ENCODE results near the gene YWHAB.
"Not testable (repeated sequence)": the region's sequence is repeated elsewhere in the genome, so short reads cannot be mapped to it uniquely, and the experiment has no call there.

YWHAB gene

DNA sequence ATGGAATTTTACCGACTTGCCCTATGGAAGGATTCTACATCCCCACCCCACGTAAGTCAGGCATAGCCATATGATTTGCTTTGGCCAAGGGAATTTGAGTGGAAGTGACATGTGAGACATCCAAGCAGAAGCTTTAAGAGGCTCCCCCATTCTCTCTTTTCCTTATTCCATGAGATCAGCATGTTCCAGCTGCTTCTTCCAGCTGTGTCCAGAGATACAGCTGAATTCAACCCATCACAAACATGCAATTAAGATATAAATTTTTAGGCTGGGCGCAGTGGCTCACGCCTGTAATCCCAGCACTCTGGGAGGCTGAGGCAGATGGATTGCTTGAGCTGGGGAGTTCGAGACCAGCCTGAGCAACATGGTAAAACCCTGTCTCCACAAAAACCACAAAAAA, 16.0 kb upstream of the YWHAB start:
- no peak for DNase-seq

DNA sequence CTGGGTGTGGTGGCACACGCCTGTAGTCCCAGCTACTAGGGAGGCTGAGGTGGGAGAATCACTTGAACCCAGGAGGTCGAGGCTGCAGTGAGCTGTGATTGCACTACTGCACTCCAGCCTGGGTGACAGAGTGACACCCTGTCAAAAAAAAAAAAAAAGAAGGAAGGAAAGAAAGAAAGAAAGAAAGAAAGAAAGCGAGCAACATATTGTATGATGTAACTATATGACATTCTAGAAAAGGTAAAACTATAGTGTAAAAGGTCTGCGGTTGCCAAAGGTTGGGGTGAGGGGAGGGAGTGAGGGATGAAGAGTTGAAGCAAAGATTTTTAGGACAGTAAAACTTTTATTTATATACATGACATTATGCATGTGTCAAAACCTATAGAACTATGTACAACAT, 3.1 kb upstream of the YWHAB start:
- not testable (repeated sequence) for DNase-seq

DNA sequence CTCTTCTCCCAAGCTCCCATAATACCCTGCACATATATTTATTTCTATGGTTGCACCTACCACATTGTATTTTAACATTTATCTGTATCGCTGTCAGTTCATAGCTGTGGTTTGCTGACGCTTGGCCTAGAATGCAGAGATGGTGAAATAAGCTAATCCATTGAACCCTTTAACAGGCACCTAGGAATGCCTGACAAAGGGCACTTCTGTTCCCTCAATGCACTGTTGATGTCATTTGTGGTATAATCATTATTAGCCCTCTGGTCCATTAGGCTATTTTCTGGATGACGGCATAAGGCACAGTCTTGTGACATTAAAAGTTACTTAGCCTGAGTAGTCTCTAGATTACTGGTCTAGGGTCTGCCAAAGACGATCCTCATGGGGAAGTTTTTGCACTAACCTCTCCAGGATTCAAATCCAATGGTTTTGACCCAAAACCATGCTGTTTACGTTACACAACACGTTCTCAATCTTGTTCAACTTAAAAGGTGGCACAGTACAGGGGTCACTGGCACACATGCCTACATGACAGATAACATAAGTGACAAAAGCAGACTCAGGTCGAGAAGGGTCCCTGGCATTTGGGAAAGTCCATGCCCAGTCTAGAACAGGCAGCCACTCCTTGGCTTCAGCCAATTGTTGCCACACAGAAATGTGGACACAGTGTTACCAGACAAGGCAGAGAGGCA, 2.1 kb upstream of the YWHAB start:
- no peak for DNase-seq

GRCh38 chr20:44884907-44885391, 556 bp upstream of the YWHAB start:
- DNase-seq, result no peak

- DNase-seq, result no peak
Measured at GRCh38 chr20:44886266-44886651, 754 bp downstream of the YWHAB start.

DNA sequence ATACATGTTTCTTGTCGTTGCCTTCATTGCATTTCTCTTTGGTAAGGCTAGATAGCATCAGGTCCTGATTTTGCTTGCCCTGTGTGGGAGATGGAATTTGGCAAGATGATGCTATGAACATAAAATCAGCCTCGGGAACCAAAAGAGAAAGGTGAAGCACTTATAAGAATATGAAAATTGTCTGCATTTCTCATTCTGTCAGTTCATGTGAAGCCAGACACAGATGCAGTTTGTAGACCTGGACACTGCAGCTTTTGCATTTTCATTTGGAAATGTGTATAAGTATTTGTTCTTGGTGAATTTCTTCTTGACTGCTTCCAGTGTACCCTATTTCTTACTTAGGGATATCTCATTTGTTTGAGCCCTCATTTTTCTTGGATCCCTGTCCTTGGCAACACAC, 1.3 kb downstream of the YWHAB start:
- no peak for DNase-seq

DNA sequence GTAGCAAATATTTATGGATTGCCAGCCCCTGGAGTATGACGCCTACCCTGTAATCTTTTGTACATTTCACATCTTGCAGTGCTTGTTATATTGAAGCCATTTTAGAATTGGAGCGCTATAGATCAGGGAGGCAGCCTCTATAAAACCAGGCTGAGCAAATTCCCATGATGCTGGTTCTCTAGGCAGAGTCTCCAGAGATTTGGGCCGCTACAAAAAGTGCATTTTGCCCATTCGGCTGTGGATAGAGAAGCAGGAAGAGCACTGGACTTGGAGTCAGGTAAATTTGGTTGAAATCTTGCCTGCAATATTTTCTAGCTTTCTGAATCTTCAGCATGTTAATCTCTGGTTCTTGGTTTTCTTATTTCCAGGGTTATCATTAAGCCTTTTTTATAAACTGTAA, 2.0 kb downstream of the YWHAB start:
- no peak for DNase-seq

DNA sequence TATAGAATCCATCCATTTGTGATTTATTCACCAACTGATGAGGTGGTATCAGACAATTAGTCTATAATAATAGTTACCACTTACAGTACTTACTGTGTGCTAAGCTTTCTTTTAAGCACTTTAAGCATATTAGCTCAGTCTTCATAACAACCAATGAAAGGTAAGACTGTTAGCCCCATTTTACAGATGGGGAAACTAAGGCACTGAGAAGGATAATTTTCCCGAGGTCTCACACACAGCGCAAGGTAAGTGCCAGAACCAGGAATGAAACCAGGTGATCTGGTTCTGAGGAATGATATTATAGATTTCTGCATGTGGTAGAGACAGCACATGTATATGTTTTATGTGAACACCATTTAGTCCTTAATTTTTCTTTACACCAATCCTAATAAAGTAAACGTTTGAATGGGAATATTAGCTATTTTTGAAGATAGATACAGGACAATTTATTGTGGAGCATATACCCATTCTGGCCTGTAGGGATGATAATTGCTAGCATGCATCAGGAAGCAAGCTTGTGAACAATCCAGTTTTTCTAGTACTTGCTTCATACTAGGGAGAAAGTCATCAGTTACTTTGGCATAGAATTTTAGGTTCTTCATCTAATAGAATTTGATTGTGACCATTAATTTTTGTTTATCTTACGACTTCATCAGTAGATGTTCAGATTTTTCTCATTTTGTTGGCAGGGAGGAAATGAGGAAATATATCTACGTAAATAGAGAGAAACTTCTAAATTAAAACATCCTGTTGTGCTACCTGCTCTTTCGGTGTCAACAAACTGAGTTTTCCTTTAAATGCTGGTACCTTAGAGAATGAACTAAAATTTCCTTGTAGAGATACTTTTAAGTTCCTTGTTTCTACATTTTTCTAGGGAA, 3.0 kb downstream of the YWHAB start:
- no peak for DNase-seq

- no peak for DNase-seq
Measured at GRCh38 chr20:44891826-44892225, 6.3 kb downstream of the YWHAB start.

DNA sequence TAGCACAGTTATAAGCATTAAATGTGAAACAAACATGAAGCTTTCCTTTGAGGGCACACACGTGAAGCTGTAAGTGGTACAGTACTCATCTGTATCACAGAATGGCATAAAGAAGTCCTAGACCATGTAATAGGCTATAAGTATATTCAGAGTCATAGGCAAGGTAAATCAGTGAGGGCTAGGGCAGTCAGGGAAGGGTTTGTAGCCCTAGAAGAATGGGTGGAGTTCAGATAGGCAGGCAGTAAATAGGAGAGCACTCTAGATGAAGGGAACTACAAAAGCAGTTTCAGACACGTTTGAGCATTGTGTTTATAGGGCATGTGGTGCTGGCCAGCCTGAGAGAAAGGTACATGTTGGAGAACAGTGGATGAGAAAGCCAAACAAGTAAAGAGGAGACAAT, 9.5 kb downstream of the YWHAB start:
- DNase-seq, result no peak

GRCh38 chr20:44896583-44896982, 11.1 kb downstream of the YWHAB start:
- no peak for DNase-seq

DNA sequence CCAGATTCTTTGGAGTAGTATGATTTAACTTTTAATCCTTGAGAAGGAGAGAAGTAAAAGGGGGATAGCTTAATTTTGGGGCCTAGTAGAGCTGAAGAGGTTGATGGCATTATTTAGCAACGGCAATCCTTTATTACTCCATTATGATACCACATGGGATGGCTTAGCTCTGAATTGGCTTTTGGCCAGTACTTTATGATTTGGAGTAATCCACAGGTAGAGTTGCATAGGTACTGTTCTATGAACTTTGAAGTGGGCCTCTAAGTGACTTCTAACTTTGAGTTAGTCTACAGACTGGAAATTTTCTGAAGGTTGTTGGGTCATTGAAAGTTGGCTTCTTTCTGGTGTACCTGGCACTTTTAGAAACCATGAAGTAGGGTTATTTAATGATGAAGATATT, 11.6 kb downstream of the YWHAB start:
- DNase-seq, result no peak

- DNase-seq, result no peak
Measured at GRCh38 chr20:44900231-44900854, 14.8 kb downstream of the YWHAB start.

DNA sequence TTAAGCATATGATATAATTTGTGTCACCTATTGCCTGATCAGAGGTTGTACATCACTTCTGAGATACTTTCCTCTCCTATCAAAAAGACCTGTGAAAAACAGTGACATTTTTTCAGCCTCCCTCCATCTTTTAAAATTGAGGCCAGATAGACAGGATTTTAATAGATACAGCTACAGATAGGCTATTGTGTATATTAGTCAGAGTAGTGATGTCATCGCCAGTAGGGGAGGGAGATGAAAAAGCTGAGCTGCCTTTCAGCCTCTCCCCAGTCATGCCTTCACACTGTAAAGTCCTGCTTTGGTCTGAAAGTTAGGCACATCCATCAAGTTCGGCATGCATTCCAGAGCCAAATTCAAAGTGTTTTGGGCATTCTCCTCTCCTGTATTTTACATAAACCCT, 16.5 kb downstream of the YWHAB start:
- DNase-seq, result no peak

DNA sequence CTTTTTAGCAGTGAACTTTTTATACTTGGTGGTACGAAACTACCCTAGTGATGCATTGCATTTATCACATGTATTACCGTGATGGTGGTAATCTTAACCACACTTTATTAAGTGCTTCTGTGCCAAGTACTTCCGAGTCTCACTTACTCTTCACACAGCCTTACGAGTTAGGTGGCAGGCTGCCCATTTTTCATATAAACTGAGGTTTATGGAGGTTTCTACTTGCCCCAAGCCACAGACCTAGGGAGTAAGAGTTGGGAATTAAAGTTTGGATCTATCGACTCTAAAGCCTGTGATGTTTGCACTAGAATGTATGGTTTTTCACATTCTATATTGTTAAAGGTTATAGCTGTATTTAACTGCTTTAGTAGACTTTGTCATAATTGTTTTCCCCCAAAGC, 18.9 kb downstream of the YWHAB start:
- DNase-seq, result no peak

DNA sequence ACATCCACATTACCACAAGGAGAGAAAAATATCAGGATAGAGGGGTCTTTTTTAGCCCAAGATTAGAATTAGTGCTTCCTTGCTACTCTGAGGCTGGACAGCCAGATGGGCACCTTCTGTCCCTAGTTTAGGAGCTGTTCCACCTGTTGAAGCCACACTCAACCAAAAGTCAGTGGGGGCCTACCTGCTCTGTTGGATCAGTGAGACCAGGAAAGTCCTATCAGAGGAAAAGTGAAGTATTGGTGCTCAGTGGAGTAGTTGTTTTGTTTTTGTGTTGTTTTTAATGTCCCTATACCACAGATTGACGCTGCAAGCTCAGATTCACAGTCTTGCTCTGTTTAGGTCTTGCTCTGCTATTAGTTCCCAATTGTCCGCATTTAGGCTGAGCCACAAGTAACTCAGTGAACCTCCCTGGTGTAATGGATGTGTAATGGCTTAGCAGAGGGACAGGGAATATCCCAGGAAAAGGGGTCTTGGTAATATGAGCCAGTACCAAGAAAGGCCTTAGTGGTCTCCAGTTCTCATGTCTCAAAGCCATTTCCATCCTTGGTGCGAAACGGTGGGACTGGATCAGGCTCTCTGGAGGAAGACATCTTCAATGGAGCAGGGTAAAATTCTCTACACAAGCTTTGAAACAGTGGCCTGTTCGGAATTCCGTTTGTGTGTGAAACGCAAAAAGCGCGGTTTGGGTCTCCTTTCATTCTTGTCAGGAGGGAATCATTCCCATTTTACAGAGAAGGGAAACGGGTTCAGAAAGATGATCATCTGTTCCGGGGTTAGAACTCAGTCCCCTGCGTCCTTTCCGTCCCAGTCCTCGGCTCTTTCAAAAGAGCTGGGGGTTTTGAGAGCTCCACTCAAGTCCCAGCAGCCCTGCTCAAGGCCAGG, 23.7 kb downstream of the YWHAB start:
- no peak for DNase-seq

DNA sequence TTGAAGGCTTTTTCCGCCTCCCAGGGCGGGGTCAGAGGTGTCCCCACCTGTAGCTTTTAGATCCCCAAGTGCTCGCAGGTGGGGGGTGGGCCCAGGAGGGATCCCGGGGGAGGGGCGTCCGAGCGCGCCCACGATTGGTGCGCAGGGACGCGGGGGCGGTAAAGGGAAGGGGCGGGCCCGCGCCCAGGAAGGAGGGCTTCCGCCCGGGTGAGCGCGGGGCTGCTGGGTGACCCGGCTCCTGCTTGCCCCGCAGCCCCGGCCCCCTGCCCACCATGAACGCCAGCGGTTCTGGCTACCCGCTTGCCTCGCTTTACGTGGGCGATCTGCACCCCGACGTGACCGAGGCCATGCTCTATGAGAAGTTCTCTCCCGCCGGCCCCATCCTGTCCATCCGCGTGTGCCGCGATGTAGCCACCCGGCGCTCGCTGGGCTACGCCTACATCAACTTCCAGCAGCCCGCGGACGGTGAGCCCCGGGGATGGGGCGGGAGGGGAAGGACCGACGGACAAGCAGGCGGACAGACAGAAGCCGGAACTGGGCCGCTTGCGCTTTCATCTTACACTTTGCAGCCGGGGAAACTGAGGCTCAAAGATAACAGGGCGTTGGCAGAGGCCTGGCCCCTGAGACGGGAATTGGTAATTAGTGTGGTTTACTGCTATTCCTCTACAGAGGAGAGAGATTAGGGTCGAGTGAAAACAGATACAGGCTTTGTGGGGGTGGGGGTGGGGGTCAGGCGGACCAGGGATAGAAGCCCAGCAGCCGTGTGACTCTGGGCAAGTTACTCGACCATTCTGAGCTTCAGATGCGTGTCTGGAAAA, 24.6 kb downstream of the YWHAB start, which contains the start of gene PABPC1L:
PABPC1L (plus strand) TSS at position 189 of the 818 bp plus-strand sequence; CDS start at position 273, 84 bp downstream.
- peak; percentile 87 for DNase-seq

GRCh38 chr20:44910690-44911262, 25.3 kb downstream of the YWHAB start:
- no peak for DNase-seq

DNA sequence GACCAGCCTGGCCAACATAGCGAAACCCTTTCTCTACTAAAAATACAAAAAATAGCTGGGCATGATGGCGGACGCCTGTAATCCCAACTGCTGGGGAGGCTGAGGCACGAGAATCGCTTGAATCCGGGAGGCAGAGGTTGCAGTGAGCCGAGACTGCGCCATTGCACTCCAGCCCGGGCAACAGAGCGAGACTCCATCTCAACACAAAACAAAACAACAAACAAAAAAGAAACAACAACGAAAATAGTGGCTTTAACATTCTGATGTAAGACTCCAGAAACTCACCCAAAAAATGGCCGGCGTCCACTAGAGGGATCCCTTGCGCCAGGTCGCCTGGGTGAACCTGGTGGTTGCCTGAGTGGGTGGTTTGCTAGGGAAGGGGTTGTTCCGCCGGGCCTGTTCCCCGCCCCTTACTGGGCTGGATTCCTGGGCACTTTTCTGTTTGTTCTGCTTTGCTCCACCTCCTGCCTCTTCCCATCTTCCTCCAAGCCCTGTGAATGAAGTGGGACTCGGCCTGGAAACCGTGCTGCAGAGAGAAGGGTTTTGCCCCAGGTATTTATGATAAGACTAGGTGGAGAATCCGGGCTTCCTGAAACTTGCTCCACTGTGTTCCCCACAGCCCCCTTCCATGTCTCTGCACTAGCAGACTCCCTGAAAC, 25.9 kb downstream of the YWHAB start:
- DNase-seq, result peak; percentile 45

- DNase-seq, result no peak
Measured at GRCh38 chr20:44912189-44912588, 26.7 kb downstream of the YWHAB start.

- no peak for DNase-seq
Measured at GRCh38 chr20:44914924-44915323, 29.4 kb downstream of the YWHAB start.
